ENCODE data around the gene TNPO2.

DNA sequence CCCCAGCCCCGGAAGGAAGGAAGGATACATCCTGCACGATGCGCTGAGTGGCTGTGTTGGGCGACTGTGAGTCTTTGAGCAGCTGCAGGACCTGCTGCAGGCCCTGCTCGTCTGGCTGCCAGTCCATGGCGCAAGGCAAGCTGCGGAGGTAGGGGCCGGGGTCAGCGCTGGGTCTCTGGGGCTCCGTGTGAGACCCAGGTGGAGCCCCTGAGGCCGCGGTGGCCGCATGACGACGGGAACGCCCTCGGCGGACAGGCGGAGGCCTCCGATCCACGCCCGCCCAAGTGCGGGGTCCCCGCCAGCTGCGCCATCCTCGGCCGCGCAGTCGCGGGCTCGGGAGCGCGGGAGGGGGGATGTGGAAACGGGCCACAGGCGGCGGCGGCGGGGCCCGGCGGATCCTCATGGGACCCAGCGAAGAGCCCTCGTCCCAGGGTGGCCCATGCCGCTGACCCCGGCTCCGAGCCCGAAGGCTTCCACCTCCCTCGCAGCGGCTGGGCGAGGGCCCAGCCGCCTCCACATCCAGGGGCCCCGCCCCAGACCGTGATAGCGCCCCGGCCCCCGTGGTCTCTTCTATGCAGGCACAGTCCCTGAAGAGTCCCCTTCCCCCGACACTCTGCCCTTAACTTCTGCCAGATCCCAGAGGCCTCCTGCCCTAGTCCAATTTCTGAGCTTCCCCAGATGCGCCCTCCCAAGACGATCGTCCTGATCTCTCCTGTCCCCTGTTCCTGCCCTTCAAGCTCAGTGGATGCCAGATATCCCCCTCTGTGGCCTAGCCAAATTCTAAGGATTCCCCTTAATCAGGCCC is 2.7 kb downstream of the TNPO2 start:
- TF ChIP-seq, protein P1, sequence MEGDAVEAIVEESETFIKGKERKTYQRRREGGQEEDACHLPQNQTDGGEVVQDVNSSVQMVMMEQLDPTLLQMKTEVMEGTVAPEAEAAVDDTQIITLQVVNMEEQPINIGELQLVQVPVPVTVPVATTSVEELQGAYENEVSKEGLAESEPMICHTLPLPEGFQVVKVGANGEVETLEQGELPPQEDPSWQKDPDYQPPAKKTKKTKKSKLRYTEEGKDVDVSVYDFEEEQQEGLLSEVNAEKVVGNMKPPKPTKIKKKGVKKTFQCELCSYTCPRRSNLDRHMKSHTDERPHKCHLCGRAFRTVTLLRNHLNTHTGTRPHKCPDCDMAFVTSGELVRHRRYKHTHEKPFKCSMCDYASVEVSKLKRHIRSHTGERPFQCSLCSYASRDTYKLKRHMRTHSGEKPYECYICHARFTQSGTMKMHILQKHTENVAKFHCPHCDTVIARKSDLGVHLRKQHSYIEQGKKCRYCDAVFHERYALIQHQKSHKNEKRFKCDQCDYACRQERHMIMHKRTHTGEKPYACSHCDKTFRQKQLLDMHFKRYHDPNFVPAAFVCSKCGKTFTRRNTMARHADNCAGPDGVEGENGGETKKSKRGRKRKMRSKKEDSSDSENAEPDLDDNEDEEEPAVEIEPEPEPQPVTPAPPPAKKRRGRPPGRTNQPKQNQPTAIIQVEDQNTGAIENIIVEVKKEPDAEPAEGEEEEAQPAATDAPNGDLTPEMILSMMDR (IDR thresholded peaks at IDR 0.05; ENCODE audit: low read depth, low read length) = no peak
- no peak for TF ChIP-seq EZH2phosphoT487 (IDR thresholded peaks at IDR 0.05; ENCODE audit: low read depth)

Measured in OCI-LY3 (cell line).